A549 (cell line): ENCODE measurements around the gene TMEM35B.

Experiments
- EHMT2 ChIP-seq: fragments of 200-600 bp; sonication (generic); IDR thresholded peaks from 2 replicates; pipeline ENCODE4 v1.6.1; 2016; ENCODE audit warnings: antibody characterized with exemption, low read depth, mild to moderate bottlenecking, moderate library complexity
- FOXS1 ChIP-seq: fragments of 250-450 bp; sonication (Bioruptor Pico); IDR thresholded peaks from 2 replicates; pipeline ENCODE4 v1.5.0; 2020; ENCODE audit warnings: mild to moderate bottlenecking, moderate library complexity
- MAX ChIP-seq: IDR thresholded peaks from 2 replicates; pipeline ENCODE4 v1.6.1; 2012
- POLR2A ChIP-seq: IDR thresholded peaks from 2 replicates; pipeline ENCODE4 v1.6.1; 2012; ENCODE audit warnings: mild to moderate bottlenecking, low read length
- POLR2AphosphoS2 ChIP-seq: conservative IDR thresholded peaks from 2 replicates; pipeline ENCODE4 v1.6.1; 2012; ENCODE audit warnings: low read length, improper control_type of control experiment, inconsistent platforms
- SMC3 ChIP-seq: fragments of >200 bp; sonication (Bioruptor Twin); formaldehyde crosslinking; IDR thresholded peaks from 3 replicates; pipeline ENCODE4 v1.6.1; 2018; ENCODE audit warnings: inconsistent platforms
- TP53 ChIP-seq: fragments of 250-450 bp; sonication (Bioruptor Pico); IDR thresholded peaks from 2 replicates; pipeline ENCODE4 v1.5.0; 2021; ENCODE audit warnings: mild to moderate bottlenecking, moderate library complexity
- TF ChIP-seq, protein P1 (sequence below): fragments of 200-600 bp; sonication (generic); IDR thresholded peaks from 2 replicates; pipeline ENCODE4 v1.6.1; 2016; ENCODE audit warnings: antibody characterized with exemption, mild to moderate bottlenecking, moderate library complexity
- TF ChIP-seq, protein P2 (sequence below): fragments of >200 bp; sonication (Bioruptor Twin); formaldehyde crosslinking; IDR thresholded peaks from 3 replicates; pipeline ENCODE4 v1.5.1; 2016

DNA sequence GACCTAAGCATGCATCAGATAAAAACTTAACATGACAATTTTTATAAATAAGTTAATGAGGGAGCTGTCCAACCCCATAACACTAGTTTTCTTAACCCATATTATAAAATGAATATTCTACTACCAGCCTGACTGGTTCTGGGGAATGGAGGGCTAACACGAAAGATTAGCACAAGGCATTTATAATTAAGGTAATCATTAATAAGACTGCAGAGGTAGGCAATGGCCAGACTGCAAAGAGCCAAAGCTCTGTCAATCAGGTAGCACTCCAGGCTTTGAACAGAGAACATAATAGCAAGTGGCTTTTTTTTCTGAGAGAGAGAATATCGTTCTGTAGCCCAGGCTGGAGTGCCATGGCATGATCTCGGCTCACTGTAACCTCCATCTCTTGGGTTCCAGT is 20.6 kb upstream of the TMEM35B start:
- TF ChIP-seq MAX (no peak), EHMT2 (no peak), POLR2AphosphoS2 (no peak), POLR2A (no peak), TP53 (no peak), FOXS1 (CRISPR knock-in tag) (no peak), SMC3 (no peak)
- TF ChIP-seq, protein P1, sequence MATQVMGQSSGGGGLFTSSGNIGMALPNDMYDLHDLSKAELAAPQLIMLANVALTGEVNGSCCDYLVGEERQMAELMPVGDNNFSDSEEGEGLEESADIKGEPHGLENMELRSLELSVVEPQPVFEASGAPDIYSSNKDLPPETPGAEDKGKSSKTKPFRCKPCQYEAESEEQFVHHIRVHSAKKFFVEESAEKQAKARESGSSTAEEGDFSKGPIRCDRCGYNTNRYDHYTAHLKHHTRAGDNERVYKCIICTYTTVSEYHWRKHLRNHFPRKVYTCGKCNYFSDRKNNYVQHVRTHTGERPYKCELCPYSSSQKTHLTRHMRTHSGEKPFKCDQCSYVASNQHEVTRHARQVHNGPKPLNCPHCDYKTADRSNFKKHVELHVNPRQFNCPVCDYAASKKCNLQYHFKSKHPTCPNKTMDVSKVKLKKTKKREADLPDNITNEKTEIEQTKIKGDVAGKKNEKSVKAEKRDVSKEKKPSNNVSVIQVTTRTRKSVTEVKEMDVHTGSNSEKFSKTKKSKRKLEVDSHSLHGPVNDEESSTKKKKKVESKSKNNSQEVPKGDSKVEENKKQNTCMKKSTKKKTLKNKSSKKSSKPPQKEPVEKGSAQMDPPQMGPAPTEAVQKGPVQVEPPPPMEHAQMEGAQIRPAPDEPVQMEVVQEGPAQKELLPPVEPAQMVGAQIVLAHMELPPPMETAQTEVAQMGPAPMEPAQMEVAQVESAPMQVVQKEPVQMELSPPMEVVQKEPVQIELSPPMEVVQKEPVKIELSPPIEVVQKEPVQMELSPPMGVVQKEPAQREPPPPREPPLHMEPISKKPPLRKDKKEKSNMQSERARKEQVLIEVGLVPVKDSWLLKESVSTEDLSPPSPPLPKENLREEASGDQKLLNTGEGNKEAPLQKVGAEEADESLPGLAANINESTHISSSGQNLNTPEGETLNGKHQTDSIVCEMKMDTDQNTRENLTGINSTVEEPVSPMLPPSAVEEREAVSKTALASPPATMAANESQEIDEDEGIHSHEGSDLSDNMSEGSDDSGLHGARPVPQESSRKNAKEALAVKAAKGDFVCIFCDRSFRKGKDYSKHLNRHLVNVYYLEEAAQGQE = no peak
- TF ChIP-seq, protein P2, sequence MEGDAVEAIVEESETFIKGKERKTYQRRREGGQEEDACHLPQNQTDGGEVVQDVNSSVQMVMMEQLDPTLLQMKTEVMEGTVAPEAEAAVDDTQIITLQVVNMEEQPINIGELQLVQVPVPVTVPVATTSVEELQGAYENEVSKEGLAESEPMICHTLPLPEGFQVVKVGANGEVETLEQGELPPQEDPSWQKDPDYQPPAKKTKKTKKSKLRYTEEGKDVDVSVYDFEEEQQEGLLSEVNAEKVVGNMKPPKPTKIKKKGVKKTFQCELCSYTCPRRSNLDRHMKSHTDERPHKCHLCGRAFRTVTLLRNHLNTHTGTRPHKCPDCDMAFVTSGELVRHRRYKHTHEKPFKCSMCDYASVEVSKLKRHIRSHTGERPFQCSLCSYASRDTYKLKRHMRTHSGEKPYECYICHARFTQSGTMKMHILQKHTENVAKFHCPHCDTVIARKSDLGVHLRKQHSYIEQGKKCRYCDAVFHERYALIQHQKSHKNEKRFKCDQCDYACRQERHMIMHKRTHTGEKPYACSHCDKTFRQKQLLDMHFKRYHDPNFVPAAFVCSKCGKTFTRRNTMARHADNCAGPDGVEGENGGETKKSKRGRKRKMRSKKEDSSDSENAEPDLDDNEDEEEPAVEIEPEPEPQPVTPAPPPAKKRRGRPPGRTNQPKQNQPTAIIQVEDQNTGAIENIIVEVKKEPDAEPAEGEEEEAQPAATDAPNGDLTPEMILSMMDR = no peak
